Measurements from ENCODE around the gene NANOGP8. TPM values are rescaled to one million over a fixed set of nuclear protein-coding genes. Genes with fewer than 3 reads are reported as not detected.

Gene NANOGP8
- total RNA-seq, 1 donor from 2014 or later = not detected

GRCh38 chr15:35061825-35062737 is 23.0 kb downstream of the NANOGP8 start:
- H3K4me1 ChIP-seq (ENCODE audit: control insufficient read depth in 3 of 3, insufficient read depth in 3 of 3, low read length in 3 of 3) = no peaks in the 10 kb centered on the region
- no peaks in the 10 kb centered on the region for H3K9me3 ChIP-seq (ENCODE audit: control insufficient read depth in 3 of 3, low read length in 3 of 3)
- no peak overlapping the region for H3K4me3 ChIP-seq (ENCODE audit: low read length in 3 of 3)
- no peak overlapping the region for H3K9ac ChIP-seq (ENCODE audit: low read depth in 1 of 3, low read length in 3 of 3)
- no peaks in the 10 kb centered on the region for H3K27me3 ChIP-seq (ENCODE audit: control insufficient read depth in 3 of 3, insufficient read depth in 3 of 3, low read length in 3 of 3)
- H3K27ac ChIP-seq (ENCODE audit: low read depth, low read length) = no peak overlapping the region
- no peaks in the 10 kb centered on the region for H3K36me3 ChIP-seq (ENCODE audit: control insufficient read depth in 3 of 3, insufficient read depth in 3 of 3, low read length in 3 of 3)

DNA sequence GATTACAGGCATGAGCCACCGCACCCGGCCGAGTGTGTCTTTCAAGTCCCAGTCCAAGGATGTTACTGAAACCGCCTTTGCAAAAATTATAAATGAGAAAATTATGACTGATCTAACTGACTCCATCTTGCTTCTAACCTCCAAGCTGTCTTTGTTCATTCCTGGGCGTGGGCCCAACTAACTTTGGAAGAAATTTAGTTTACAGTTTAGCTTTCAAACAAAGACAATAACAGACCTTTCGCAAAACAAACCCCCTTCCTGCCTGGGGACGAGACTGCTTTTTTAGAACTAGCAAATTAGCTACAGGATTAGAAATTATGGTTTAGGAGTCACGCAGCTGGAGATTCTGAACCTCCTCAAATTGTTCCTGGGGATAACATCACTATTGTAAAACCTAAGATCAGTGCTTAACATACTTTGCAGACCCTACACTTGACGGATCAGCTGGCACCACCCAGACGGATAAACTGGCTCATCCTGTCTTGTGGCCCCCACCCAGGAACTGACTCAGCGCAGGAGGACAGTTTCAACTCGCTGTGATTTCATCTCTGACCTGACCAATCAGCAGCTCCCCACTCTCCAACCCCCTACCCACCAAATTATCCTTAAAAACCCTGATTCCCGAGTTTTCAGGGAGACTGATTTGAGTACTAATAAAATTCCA is 23.8 kb downstream of the NANOGP8 start:
- Histone ChIP-seq H3K4me3 (ENCODE audit: low read length in 3 of 3) (no peak overlapping the region), H3K9me3 (ENCODE audit: control insufficient read depth in 3 of 3, low read length in 3 of 3) (no peaks in the 10 kb centered on the region), H3K9ac (ENCODE audit: low read depth in 1 of 3, low read length in 3 of 3) (no peak overlapping the region), H3K27ac (ENCODE audit: low read depth, low read length) (no peak overlapping the region), H3K27me3 (ENCODE audit: control insufficient read depth in 3 of 3, insufficient read depth in 3 of 3, low read length in 3 of 3) (no peaks in the 10 kb centered on the region), H3K36me3 (ENCODE audit: control insufficient read depth in 3 of 3, insufficient read depth in 3 of 3, low read length in 3 of 3) (no peaks in the 10 kb centered on the region), H3K4me1 (ENCODE audit: control insufficient read depth in 3 of 3, insufficient read depth in 3 of 3, low read length in 3 of 3) (no peaks in the 10 kb centered on the region)

GRCh38 chr15:35060591-35060990 is 24.5 kb downstream of the NANOGP8 start:
- Histone ChIP-seq H3K4me1 (ENCODE audit: control insufficient read depth in 3 of 3, insufficient read depth in 3 of 3, low read length in 3 of 3) (no peaks in the 10 kb centered on the region), H3K9ac (ENCODE audit: low read depth in 1 of 3, low read length in 3 of 3) (no peak overlapping the region)

DNA sequence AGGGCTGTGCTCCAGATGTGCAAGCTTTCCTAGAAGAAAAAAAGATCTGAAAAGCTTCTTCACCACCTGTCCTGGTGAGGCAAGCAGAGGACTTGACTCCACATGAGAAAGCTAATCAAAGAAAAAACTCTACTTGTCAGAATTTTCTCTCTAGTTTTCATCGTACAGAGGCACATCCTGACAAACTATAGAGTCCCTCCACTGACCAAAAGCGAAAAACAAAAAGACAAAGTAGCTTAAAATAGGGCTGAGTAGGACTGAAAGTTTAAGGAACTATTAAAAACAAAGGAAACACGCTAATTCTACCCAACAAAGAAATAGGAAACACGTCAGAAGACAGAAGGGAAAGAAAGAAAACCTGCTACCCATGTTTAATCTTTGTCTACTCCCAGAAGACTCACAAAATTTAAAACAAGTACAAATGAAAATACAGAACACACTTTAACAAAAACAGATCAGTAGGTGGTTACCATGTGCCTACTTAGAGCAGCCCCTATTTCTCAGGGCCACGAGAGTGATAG is 26.5 kb downstream of the NANOGP8 start:
- Histone ChIP-seq H3K27me3 (ENCODE audit: control insufficient read depth in 3 of 3, insufficient read depth in 3 of 3, low read length in 3 of 3) (no peaks in the 10 kb centered on the region), H3K4me1 (ENCODE audit: control insufficient read depth in 3 of 3, insufficient read depth in 3 of 3, low read length in 3 of 3) (no peaks in the 10 kb centered on the region), H3K36me3 (ENCODE audit: control insufficient read depth in 3 of 3, insufficient read depth in 3 of 3, low read length in 3 of 3) (no peaks in the 10 kb centered on the region), H3K9me3 (ENCODE audit: control insufficient read depth in 3 of 3, low read length in 3 of 3) (no peaks in the 10 kb centered on the region), H3K4me3 (ENCODE audit: low read length in 3 of 3) (no peak overlapping the region), H3K27ac (ENCODE audit: low read depth, low read length) (no peak overlapping the region), H3K9ac (ENCODE audit: low read depth in 1 of 3, low read length in 3 of 3) (no peak overlapping the region)

More at GRCh38 chr15:35060591-35060990, 24.5 kb downstream of the NANOGP8 start:
- Histone ChIP-seq H3K27me3 (ENCODE audit: control insufficient read depth in 3 of 3, insufficient read depth in 3 of 3, low read length in 3 of 3) (no peaks in the 10 kb centered on the region), H3K27ac (ENCODE audit: low read depth, low read length) (no peak overlapping the region), H3K4me3 (ENCODE audit: low read length in 3 of 3) (no peak overlapping the region), H3K36me3 (ENCODE audit: control insufficient read depth in 3 of 3, insufficient read depth in 3 of 3, low read length in 3 of 3) (no peaks in the 10 kb centered on the region), H3K9me3 (ENCODE audit: control insufficient read depth in 3 of 3, low read length in 3 of 3) (no peaks in the 10 kb centered on the region)

DNA sequence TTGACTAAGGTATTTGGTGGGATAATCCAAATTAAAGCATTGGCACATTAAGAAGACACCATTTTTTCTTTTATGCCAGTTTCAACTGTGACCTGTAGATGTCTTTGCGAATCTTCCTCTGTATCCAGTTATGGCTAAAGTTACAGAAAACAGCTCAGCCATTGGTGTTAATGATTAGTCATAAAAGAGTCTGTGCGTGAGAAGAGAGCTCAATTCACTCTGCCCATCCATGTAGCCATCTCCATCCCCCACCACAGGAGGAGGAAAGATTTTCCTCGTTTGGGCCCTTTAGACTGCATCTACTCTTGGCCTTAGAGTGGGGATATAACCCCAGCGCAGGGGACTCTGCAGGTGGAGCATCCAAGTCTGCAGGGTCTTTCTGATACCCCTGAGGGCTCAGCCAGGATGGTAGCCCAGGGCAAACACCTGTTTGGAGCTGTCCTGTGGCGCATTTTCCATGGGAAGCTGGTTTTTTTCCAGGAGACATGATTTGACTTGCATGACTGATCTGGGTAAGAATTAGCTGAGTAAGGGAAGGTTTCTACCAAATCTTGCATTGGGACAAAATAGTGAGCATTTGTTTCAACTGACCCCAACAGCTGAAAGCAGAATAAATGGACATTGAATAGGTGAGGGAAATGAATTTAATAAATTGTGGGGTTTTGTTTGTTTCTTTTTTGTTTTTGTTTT is 29.5 kb downstream of the NANOGP8 start:
- Histone ChIP-seq H3K4me3 (ENCODE audit: low read length in 3 of 3) (no peak overlapping the region), H3K36me3 (ENCODE audit: control insufficient read depth in 3 of 3, insufficient read depth in 3 of 3, low read length in 3 of 3) (no peaks in the 10 kb centered on the region)

DNA sequence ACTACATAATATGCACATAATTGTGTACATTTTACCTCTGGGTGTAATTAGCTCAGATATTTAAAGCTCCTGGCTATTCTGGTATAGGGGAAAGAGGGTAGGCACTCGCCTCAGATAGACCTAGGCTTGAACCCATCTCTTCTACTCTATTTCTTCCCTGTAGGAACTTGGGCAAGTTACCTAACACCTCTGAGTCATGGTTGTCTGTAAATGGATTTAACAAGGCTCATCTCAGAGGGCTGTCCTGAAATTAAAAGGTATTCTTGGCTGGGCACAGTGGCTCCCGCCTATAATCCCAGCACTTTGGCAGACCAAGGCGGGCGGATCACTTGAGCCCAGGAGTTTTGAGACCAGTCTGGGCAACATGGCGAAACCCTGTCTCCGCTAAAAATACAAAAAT is 30.7 kb downstream of the NANOGP8 start:
- H3K9ac ChIP-seq (ENCODE audit: low read depth in 1 of 3, low read length in 3 of 3) = no peak overlapping the region
- no peak overlapping the region for H3K4me3 ChIP-seq (ENCODE audit: low read length in 3 of 3)
- H3K4me1 ChIP-seq (ENCODE audit: control insufficient read depth in 3 of 3, insufficient read depth in 3 of 3, low read length in 3 of 3) = no peaks in the 10 kb centered on the region
- no peak overlapping the region for H3K27ac ChIP-seq (ENCODE audit: low read depth, low read length)
- H3K9me3 ChIP-seq (ENCODE audit: control insufficient read depth in 3 of 3, low read length in 3 of 3) = no peaks in the 10 kb centered on the region
- no peaks in the 10 kb centered on the region for H3K27me3 ChIP-seq (ENCODE audit: control insufficient read depth in 3 of 3, insufficient read depth in 3 of 3, low read length in 3 of 3)
- H3K36me3 ChIP-seq (ENCODE audit: control insufficient read depth in 3 of 3, insufficient read depth in 3 of 3, low read length in 3 of 3) = no peaks in the 10 kb centered on the region

More for the DNA sequence above, 29.5 kb downstream of the NANOGP8 start:
- no peaks in the 10 kb centered on the region for H3K4me1 ChIP-seq (ENCODE audit: control insufficient read depth in 3 of 3, insufficient read depth in 3 of 3, low read length in 3 of 3)
- H3K27ac ChIP-seq (ENCODE audit: low read depth, low read length) = no peak overlapping the region
- H3K27me3 ChIP-seq (ENCODE audit: control insufficient read depth in 3 of 3, insufficient read depth in 3 of 3, low read length in 3 of 3) = no peaks in the 10 kb centered on the region
- H3K9me3 ChIP-seq (ENCODE audit: control insufficient read depth in 3 of 3, low read length in 3 of 3) = no peaks in the 10 kb centered on the region
- H3K9ac ChIP-seq (ENCODE audit: low read depth in 1 of 3, low read length in 3 of 3) = no peak overlapping the region

- H3K9ac ChIP-seq (ENCODE audit: low read depth in 1 of 3, low read length in 3 of 3) = no peak overlapping the region
- no peaks in the 10 kb centered on the region for H3K36me3 ChIP-seq (ENCODE audit: control insufficient read depth in 3 of 3, insufficient read depth in 3 of 3, low read length in 3 of 3)
- no peak overlapping the region for H3K4me3 ChIP-seq (ENCODE audit: low read length in 3 of 3)
- H3K27ac ChIP-seq (ENCODE audit: low read depth, low read length) = no peak overlapping the region
- H3K4me1 ChIP-seq (ENCODE audit: control insufficient read depth in 3 of 3, insufficient read depth in 3 of 3, low read length in 3 of 3) = no peaks in the 10 kb centered on the region
- no peaks in the 10 kb centered on the region for H3K27me3 ChIP-seq (ENCODE audit: control insufficient read depth in 3 of 3, insufficient read depth in 3 of 3, low read length in 3 of 3)
- no peaks in the 10 kb centered on the region for H3K9me3 ChIP-seq (ENCODE audit: control insufficient read depth in 3 of 3, low read length in 3 of 3)
Measured at GRCh38 chr15:35047996-35048395, 37.1 kb downstream of the NANOGP8 start.

GRCh38 chr15:35047528-35047927 is 37.6 kb downstream of the NANOGP8 start:
- Histone ChIP-seq H3K27me3 (ENCODE audit: control insufficient read depth in 3 of 3, insufficient read depth in 3 of 3, low read length in 3 of 3) (no peaks in the 10 kb centered on the region), H3K36me3 (ENCODE audit: control insufficient read depth in 3 of 3, insufficient read depth in 3 of 3, low read length in 3 of 3) (no peaks in the 10 kb centered on the region), H3K27ac (ENCODE audit: low read depth, low read length) (no peak overlapping the region), H3K9me3 (ENCODE audit: control insufficient read depth in 3 of 3, low read length in 3 of 3) (no peaks in the 10 kb centered on the region), H3K4me3 (ENCODE audit: low read length in 3 of 3) (no peak overlapping the region), H3K9ac (ENCODE audit: low read depth in 1 of 3, low read length in 3 of 3) (no peak overlapping the region), H3K4me1 (ENCODE audit: control insufficient read depth in 3 of 3, insufficient read depth in 3 of 3, low read length in 3 of 3) (no peaks in the 10 kb centered on the region)

DNA sequence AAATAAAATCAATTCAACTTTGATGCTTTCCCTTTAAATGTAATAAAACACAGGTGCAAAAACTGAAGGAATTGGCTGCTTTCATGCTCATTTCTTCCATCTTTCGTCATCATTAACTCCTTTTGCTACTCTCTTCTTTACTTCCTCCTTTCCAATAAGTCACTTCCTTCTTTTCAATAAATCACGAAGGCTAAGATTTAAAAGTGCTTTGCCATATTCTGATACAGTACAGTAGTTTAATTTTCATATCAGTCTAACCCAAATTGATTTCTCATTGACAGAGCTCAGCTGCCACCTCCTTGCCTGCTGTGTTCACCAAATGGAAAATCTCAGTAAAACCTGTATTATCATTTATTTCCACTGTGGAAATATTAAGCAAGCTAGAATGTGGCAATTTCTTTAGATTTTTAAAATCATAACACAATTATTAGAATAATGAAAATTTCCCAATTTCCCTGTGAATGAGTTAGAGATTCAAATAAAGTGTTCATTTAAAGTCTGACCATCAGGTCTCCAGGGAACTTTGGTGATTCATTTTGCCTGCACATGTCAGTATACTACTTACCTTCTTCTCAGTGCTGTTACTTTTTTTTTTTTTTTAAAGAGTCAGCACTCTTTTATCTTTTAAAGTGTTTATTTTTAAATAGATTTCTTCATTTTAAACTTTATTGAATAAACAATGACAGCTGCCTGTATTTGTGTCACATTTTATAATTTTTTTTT is 41.6 kb downstream of the NANOGP8 start:
- H3K27me3 ChIP-seq (ENCODE audit: control insufficient read depth in 3 of 3, insufficient read depth in 3 of 3, low read length in 3 of 3) = no peaks in the 10 kb centered on the region
- H3K27ac ChIP-seq (ENCODE audit: low read depth, low read length) = no peak overlapping the region
- no peaks in the 10 kb centered on the region for H3K4me1 ChIP-seq (ENCODE audit: control insufficient read depth in 3 of 3, insufficient read depth in 3 of 3, low read length in 3 of 3)
- no peak overlapping the region for H3K9ac ChIP-seq (ENCODE audit: low read depth in 1 of 3, low read length in 3 of 3)
- no peaks in the 10 kb centered on the region for H3K9me3 ChIP-seq (ENCODE audit: control insufficient read depth in 3 of 3, low read length in 3 of 3)
- H3K4me3 ChIP-seq (ENCODE audit: low read length in 3 of 3) = no peak overlapping the region
- H3K36me3 ChIP-seq (ENCODE audit: control insufficient read depth in 3 of 3, insufficient read depth in 3 of 3, low read length in 3 of 3) = no peaks in the 10 kb centered on the region

All from skeletal muscle tissue (tissue), 4 donors.